HepG2 (cell line): ENCODE data around the gene CYB5D1. TPM values are rescaled to one million over a fixed set of nuclear protein-coding genes. Genes with fewer than 3 reads are reported as not detected.
A peak's percentile ranks its signal among the peaks of the same experiment; 100 is the strongest.

Source experiments
- JARID2 ChIP-seq: sonication (generic); formaldehyde crosslinking; IDR thresholded peaks from 2 replicates; pipeline ENCODE4 v1.8.1; 2023; ENCODE audit warnings: missing genetic modification reagents, inconsistent platforms; ENCODE audit not compliant: insufficient replicate concordance
- MED8 ChIP-seq: sonication (generic); formaldehyde crosslinking; IDR thresholded peaks from 2 replicates; pipeline ENCODE4 v1.8.1; 2023; ENCODE audit warnings: mild to moderate bottlenecking, missing genetic modification reagents; ENCODE audit not compliant: insufficient replicate concordance
- PHB2 ChIP-seq: fragments of 450-650 bp; IDR thresholded peaks from 2 replicates; pipeline ENCODE4 v1.6.1; 2018; ENCODE audit not compliant: partially characterized antibody
- REL ChIP-seq: sonication (generic); formaldehyde crosslinking; conservative IDR thresholded peaks from 2 replicates; pipeline ENCODE4 v1.8.0; 2022; ENCODE audit warnings: mild to moderate bottlenecking, missing genetic modification reagents, moderate library complexity
- ZBTB21 ChIP-seq: sonication (generic); formaldehyde crosslinking; IDR thresholded peaks from 2 replicates; pipeline ENCODE4 v1.4.0; 2020; ENCODE audit warnings: missing genetic modification reagents
- ZKSCAN1 ChIP-seq: fragments of 150-350 bp; IDR thresholded peaks from 2 replicates; pipeline ENCODE4 v1.6.1; 2014; ENCODE audit warnings: low read length
- ZNF124 ChIP-seq: sonication (generic); formaldehyde crosslinking; IDR thresholded peaks from 2 replicates; pipeline ENCODE4 v1.4.0; 2020; ENCODE audit warnings: missing genetic modification reagents
- ZNF138 ChIP-seq: sonication (generic); formaldehyde crosslinking; IDR thresholded peaks from 2 replicates; pipeline ENCODE4 v1.5.0; 2020; ENCODE audit warnings: mild to moderate bottlenecking, low read depth, missing genetic modification reagents
- ZNF235 ChIP-seq: sonication (generic); formaldehyde crosslinking; IDR thresholded peaks from 2 replicates; pipeline ENCODE4 v1.8.1; 2023; ENCODE audit warnings: mild to moderate bottlenecking, missing genetic modification reagents, borderline replicate concordance
- ZNF343 ChIP-seq: sonication (generic); formaldehyde crosslinking; IDR thresholded peaks from 2 replicates; pipeline ENCODE4 v1.4.0; 2020; ENCODE audit warnings: mild to moderate bottlenecking, missing genetic modification reagents
- ZNF569 ChIP-seq: sonication (generic); formaldehyde crosslinking; IDR thresholded peaks from 2 replicates; pipeline ENCODE4 v1.5.0; 2020; ENCODE audit warnings: mild to moderate bottlenecking, missing genetic modification reagents, moderate library complexity, borderline replicate concordance
- polyA plus RNA-seq, 8 experiments: library from polyadenylated mRNA; depleted of rRNA in 3 of 8; stranded (reverse) in 7 of 8; unstranded in 1 of 8; fragments of >200 nt; fragmentation: Illumina TruSeq in 4 of 8; extraction: Trizol in 4 of 8; gene quantifications; 2 replicates each; pipeline versions ENCODE4 v1.2.1 to v1.2.3, GENCODE V29; 2011 to 2016; ENCODE audit warnings: low read depth in 4 of 8, missing spikeins in 1 of 8, mixed read lengths in 1 of 8; ENCODE audit not compliant: insufficient read depth in 1 of 8
- total RNA-seq, 5 experiments: library from RNA; depleted of rRNA; stranded (reverse); fragments of >200 nt; fragmentation: Illumina TruSeq; extraction: Trizol; gene quantifications; 2 replicates each; pipeline ENCODE4 v1.2.3, GENCODE V29; 2016; ENCODE audit warnings: low read depth in 1 of 5
- TF ChIP-seq, protein P1 (sequence below): sonication (generic); formaldehyde crosslinking; IDR thresholded peaks from 2 replicates; pipeline ENCODE4 v1.4.0; 2020; ENCODE audit warnings: mild to moderate bottlenecking, missing genetic modification reagents
- TF ChIP-seq, protein P2 (sequence below): sonication (generic); formaldehyde crosslinking; IDR thresholded peaks from 2 replicates; pipeline ENCODE4 v1.4.0; 2020; ENCODE audit warnings: missing genetic modification reagents, borderline replicate concordance
- TF ChIP-seq, protein P3 (sequence below): sonication (generic); formaldehyde crosslinking; IDR thresholded peaks from 2 replicates; pipeline ENCODE4 v1.4.0; 2020; ENCODE audit warnings: missing genetic modification reagents
- TF ChIP-seq, protein P4 (sequence below): IDR thresholded peaks from 2 replicates; pipeline ENCODE4 v1.6.1; 2016
- TF ChIP-seq, protein P5 (sequence below): sonication (generic); formaldehyde crosslinking; IDR thresholded peaks from 2 replicates; pipeline ENCODE4 v1.9.0; 2021; ENCODE audit warnings: missing genetic modification reagents, mild to moderate bottlenecking, borderline replicate concordance

CYB5D1 gene
- total and polyA plus RNA-seq, 2 of the 13 experiments (the other 11 are each of a cell fraction or from before 2014, with no cell fraction given), result 8.9 to 17.0 TPM

DNA sequence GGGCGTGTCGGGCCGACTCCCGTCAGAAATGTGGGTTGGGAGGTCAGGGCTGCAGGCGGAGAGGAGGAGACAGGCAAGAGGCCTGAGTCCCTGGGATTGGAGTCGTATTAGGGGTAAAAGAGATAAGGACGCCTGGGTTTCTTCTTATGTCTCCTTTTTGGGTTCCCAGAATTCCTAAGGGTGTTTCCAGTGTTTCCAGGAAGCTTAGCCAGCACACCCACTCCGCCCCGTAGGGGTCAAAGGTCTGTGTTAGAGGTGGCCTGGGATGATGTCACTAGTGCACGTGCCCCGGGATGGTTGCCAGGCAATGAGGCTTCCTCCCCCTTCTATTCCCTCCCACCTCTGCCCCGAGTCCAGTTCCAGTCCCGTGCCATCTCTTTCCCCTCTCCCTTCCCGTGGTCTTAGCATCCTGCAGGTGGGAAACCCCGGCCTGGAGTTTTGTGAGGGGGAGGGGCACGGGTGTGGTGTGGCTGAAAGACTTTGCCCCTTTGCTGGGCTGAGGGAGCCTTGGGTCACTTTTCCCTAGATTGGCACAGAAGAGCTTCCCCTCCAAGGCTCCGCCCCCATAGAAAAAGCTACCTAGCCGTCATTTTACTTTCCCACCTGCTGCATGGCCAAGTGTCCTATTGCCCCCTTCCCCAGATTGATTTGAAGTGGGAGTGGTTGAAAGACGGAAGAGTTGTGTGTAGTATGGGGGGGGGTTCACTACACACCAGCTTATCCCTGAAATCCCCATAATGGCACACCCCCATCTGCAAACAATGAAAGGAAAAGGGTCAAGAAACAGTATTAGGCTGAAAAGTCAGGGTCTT is 21.0 kb upstream of the CYB5D1 start (continued):
- TF ChIP-seq ZNF138 (no peak; the same call in 1 of the 2 replicates), PHB2 (no peak), ZNF343 (CRISPR knock-in tag) (no peak), ZNF124 (CRISPR knock-in tag) (peak; percentile 81; the same call in 1 of the 2 replicates), JARID2 (CRISPR knock-in tag) (no peak), MED8 (CRISPR knock-in tag) (peak; percentile 89), REL (CRISPR knock-in tag) (peak; percentile 47; the same call in 1 of the 2 replicates), ZNF235 (CRISPR knock-in tag) (no peak), ZBTB21 (CRISPR knock-in tag) (peak; percentile 66; the same call in 1 of the 2 replicates), ZKSCAN1 (peak; percentile 75; the same call in 1 of the 2 replicates), ZNF569 (no peak)
- TF ChIP-seq, protein P1, sequence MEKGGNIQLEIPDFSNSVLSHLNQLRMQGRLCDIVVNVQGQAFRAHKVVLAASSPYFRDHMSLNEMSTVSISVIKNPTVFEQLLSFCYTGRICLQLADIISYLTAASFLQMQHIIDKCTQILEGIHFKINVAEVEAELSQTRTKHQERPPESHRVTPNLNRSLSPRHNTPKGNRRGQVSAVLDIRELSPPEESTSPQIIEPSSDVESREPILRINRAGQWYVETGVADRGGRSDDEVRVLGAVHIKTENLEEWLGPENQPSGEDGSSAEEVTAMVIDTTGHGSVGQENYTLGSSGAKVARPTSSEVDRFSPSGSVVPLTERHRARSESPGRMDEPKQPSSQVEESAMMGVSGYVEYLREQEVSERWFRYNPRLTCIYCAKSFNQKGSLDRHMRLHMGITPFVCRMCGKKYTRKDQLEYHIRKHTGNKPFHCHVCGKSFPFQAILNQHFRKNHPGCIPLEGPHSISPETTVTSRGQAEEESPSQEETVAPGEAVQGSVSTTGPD (CRISPR knock-in tag), result 0 out of 2 replicates have a peak, but pooled peaks have one; percentile 40
- TF ChIP-seq, protein P2, sequence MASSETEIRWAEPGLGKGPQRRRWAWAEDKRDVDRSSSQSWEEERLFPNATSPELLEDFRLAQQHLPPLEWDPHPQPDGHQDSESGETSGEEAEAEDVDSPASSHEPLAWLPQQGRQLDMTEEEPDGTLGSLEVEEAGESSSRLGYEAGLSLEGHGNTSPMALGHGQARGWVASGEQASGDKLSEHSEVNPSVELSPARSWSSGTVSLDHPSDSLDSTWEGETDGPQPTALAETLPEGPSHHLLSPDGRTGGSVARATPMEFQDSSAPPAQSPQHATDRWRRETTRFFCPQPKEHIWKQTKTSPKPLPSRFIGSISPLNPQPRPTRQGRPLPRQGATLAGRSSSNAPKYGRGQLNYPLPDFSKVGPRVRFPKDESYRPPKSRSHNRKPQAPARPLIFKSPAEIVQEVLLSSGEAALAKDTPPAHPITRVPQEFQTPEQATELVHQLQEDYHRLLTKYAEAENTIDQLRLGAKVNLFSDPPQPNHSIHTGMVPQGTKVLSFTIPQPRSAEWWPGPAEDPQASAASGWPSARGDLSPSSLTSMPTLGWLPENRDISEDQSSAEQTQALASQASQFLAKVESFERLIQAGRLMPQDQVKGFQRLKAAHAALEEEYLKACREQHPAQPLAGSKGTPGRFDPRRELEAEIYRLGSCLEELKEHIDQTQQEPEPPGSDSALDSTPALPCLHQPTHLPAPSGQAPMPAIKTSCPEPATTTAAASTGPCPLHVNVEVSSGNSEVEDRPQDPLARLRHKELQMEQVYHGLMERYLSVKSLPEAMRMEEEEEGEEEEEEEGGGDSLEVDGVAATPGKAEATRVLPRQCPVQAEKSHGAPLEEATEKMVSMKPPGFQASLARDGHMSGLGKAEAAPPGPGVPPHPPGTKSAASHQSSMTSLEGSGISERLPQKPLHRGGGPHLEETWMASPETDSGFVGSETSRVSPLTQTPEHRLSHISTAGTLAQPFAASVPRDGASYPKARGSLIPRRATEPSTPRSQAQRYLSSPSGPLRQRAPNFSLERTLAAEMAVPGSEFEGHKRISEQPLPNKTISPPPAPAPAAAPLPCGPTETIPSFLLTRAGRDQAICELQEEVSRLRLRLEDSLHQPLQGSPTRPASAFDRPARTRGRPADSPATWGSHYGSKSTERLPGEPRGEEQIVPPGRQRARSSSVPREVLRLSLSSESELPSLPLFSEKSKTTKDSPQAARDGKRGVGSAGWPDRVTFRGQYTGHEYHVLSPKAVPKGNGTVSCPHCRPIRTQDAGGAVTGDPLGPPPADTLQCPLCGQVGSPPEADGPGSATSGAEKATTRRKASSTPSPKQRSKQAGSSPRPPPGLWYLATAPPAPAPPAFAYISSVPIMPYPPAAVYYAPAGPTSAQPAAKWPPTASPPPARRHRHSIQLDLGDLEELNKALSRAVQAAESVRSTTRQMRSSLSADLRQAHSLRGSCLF (CRISPR knock-in tag), result no peak
- TF ChIP-seq, protein P3, sequence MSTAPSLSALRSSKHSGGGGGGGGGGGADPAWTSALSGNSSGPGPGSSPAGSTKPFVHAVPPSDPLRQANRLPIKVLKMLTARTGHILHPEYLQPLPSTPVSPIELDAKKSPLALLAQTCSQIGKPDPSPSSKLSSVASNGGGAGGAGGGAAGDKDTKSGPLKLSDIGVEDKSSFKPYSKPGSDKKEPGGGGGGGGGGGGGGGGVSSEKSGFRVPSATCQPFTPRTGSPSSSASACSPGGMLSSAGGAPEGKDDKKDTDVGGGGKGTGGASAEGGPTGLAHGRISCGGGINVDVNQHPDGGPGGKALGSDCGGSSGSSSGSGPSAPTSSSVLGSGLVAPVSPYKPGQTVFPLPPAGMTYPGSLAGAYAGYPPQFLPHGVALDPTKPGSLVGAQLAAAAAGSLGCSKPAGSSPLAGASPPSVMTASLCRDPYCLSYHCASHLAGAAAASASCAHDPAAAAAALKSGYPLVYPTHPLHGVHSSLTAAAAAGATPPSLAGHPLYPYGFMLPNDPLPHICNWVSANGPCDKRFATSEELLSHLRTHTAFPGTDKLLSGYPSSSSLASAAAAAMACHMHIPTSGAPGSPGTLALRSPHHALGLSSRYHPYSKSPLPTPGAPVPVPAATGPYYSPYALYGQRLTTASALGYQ (CRISPR knock-in tag), result peak; percentile 78; the same call in 1 of the 2 replicates
- TF ChIP-seq, protein P4, sequence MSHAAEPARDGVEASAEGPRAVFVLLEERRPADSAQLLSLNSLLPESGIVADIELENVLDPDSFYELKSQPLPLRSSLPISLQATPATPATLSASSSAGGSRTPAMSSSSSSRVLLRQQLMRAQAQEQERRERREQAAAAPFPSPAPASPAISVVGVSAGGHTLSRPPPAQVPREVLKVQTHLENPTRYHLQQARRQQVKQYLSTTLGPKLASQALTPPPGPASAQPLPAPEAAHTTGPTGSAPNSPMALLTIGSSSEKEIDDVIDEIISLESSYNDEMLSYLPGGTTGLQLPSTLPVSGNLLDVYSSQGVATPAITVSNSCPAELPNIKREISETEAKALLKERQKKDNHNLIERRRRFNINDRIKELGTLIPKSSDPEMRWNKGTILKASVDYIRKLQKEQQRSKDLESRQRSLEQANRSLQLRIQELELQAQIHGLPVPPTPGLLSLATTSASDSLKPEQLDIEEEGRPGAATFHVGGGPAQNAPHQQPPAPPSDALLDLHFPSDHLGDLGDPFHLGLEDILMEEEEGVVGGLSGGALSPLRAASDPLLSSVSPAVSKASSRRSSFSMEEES (CRISPR knock-in tag), result peak; percentile 97
- TF ChIP-seq, protein P5, sequence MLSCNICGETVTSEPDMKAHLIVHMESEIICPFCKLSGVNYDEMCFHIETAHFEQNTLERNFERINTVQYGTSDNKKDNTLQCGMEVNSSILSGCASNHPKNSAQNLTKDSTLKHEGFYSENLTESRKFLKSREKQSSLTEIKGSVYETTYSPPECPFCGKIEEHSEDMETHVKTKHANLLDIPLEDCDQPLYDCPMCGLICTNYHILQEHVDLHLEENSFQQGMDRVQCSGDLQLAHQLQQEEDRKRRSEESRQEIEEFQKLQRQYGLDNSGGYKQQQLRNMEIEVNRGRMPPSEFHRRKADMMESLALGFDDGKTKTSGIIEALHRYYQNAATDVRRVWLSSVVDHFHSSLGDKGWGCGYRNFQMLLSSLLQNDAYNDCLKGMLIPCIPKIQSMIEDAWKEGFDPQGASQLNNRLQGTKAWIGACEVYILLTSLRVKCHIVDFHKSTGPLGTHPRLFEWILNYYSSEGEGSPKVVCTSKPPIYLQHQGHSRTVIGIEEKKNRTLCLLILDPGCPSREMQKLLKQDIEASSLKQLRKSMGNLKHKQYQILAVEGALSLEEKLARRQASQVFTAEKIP (CRISPR knock-in tag), result no peak
